Endothelial cell of umbilical vein (primary cell): ENCODE measurements around the gene PLEKHB2. TPM values are rescaled to one million over a fixed set of nuclear protein-coding genes. Genes with fewer than 3 reads are reported as not detected.

Source experiments
- BruUV-seq: library from RNA; stranded (reverse); fragments of 400-500 nt; replicated peaks from 2 replicates; lab custom pipeline; 2021; lab: Mats Ljungman, UMichigan
- CTCF ChIA-PET: fragments of 300-600, 350-600 bp; sonication (Branson Sonifier 250); formaldehyde crosslinking; loops from one replicate; lab custom pipeline; 2021; ENCODE audit warnings: antibody characterized with exemption, inconsistent platforms; lab: Charles Lee
- POLR2A ChIA-PET: fragments of 300-600, 350-600 bp; sonication (Branson Sonifier 250); formaldehyde crosslinking; loops from one replicate; lab custom pipeline; 2021; ENCODE audit warnings: antibody characterized with exemption, inconsistent platforms; lab: Charles Lee
- DNase-seq: peaks from one replicate; pipeline ENCODE4 v3.0.0-alpha.2; 2011; ENCODE audit warnings: low read depth, low spot score
- FAIRE-seq: peaks from 2 replicates; lab custom pipeline; 2011; peaks lifted over from hg19 to GRCh38; lab: Jason Lieb, UNC
- H2AFZ ChIP-seq: 2 replicates; pipeline ENCODE4 v1.6.0; 2012; ENCODE audit warnings: low read depth, low read length, control low read depth, inconsistent platforms
- H3K27ac ChIP-seq: 2 replicates; pipeline ENCODE4 v1.5.1; 2011; ENCODE audit warnings: low read depth, mild to moderate bottlenecking, control low read depth, low read length, moderate library complexity; ENCODE audit not compliant: insufficient read depth
- H3K27me3 ChIP-seq, 2 experiments: 2 replicates each; pipeline versions ENCODE4 v1.6.0 to v1.6.1; 2011; ENCODE audit warnings: low read length in 2 of 2, mixed read lengths in 1 of 2; ENCODE audit not compliant: control insufficient read depth in 2 of 2, insufficient read depth in 2 of 2
- H3K36me3 ChIP-seq, 2 experiments: 2 replicates in 1 of 2; 3 replicates in 1 of 2; pipeline ENCODE4 v1.5.1; 2011; ENCODE audit warnings: low read length in 2 of 2, mild to moderate bottlenecking in 1 of 2, moderate library complexity in 1 of 2; ENCODE audit not compliant: control insufficient read depth in 2 of 2, insufficient read depth in 2 of 2; ENCODE audit errors: extremely low read depth in 1 of 2
- H3K4me1 ChIP-seq: 3 replicates; pipeline ENCODE4 v1.5.1; 2011; ENCODE audit warnings: mild to moderate bottlenecking, low read length; ENCODE audit not compliant: control insufficient read depth, insufficient read depth; ENCODE audit errors: extremely low read depth
- H3K4me2 ChIP-seq: 2 replicates; pipeline ENCODE4 v1.6.1; 2011; ENCODE audit warnings: low read length, control low read depth, mixed read lengths; ENCODE audit not compliant: insufficient read depth
- H3K4me3 ChIP-seq, 3 experiments: fragments of 200-600 bp in 1 of 3; sonication (generic), shearing (Covaris generic) in 1 of 3; replicated peaks in 1 of 3; 2 replicates each; pipeline ENCODE4 v1.5.1; 2011 to 2016; ENCODE audit warnings: control low read depth in 3 of 3, low read length in 3 of 3, mild to moderate bottlenecking in 2 of 3, inconsistent platforms in 1 of 3, low read depth in 1 of 3, moderate library complexity in 1 of 3; ENCODE audit not compliant: insufficient read depth in 1 of 3
- H3K79me2 ChIP-seq: 2 replicates; pipeline ENCODE4 v1.6.0; 2012; ENCODE audit warnings: low read length, inconsistent platforms; ENCODE audit not compliant: control insufficient read depth, insufficient read depth
- H3K9ac ChIP-seq: replicated peaks from 2 replicates; pipeline ENCODE3; 2011; ENCODE audit warnings: low read length, control low read depth; ENCODE audit not compliant: insufficient read depth; ENCODE audit errors: extremely low read depth
- H3K9me1 ChIP-seq: replicated peaks from 3 replicates; pipeline ENCODE4 v1.6.0; 2011; ENCODE audit warnings: mild to moderate bottlenecking, low read length; ENCODE audit not compliant: control insufficient read depth, insufficient read depth; ENCODE audit errors: extremely low read depth
- H3K9me3 ChIP-seq: replicated peaks from 2 replicates; pipeline ENCODE4 v1.5.1; 2012; ENCODE audit warnings: low read length, inconsistent platforms; ENCODE audit not compliant: control insufficient read depth, insufficient read depth
- H4K20me1 ChIP-seq: replicated peaks from 2 replicates; pipeline ENCODE3; 2011; ENCODE audit warnings: mild to moderate bottlenecking, low read length; ENCODE audit not compliant: control insufficient read depth, insufficient read depth; ENCODE audit errors: extremely low read depth
- CTCF ChIP-seq, 2 donors: IDR thresholded peaks; 1 replicate in 1 of 2; 2 replicates in 1 of 2; pipeline ENCODE4 v1.5.1; 2011; ENCODE audit warnings: low read length in 2 of 2, mild to moderate bottlenecking in 2 of 2, moderate library complexity in 2 of 2, control low read depth in 1 of 2, inconsistent platforms in 1 of 2, low read depth in 1 of 2; ENCODE audit not compliant: insufficient read depth in 1 of 2; ENCODE audit errors: extremely low read depth in 1 of 2
- EZH2 ChIP-seq: IDR thresholded peaks from 2 replicates; pipeline ENCODE4 v1.6.1; 2012; ENCODE audit warnings: borderline replicate concordance, low read depth, mild to moderate bottlenecking, moderate library complexity, low read length, inconsistent platforms; ENCODE audit not compliant: severe bottlenecking
- FOS ChIP-seq: IDR thresholded peaks from 2 replicates; pipeline ENCODE4 v1.6.1; 2011; ENCODE audit warnings: mild to moderate bottlenecking, low read length, moderate library complexity, borderline replicate concordance; ENCODE audit not compliant: insufficient read depth
- GATA2 ChIP-seq: IDR thresholded peaks from 2 replicates; pipeline ENCODE4 v1.7.0; 2011; ENCODE audit warnings: low read depth, mild to moderate bottlenecking, moderate library complexity, mixed read lengths, low read length; ENCODE audit not compliant: insufficient read length, insufficient read depth
- JUN ChIP-seq: IDR thresholded peaks from 2 replicates; pipeline ENCODE4 v1.6.1; 2011; ENCODE audit warnings: borderline replicate concordance, low read depth; ENCODE audit not compliant: insufficient read length, insufficient read depth
- MAX ChIP-seq: IDR thresholded peaks from 2 replicates; pipeline ENCODE4 v1.6.1; 2011; ENCODE audit not compliant: insufficient read depth, insufficient read length
- MYC ChIP-seq: IDR thresholded peaks from one replicate; pipeline ENCODE4 v1.6.1; 2011; ENCODE audit warnings: mild to moderate bottlenecking, low read depth, low read length
- POLR2A ChIP-seq: IDR thresholded peaks from 2 replicates; pipeline ENCODE4 v1.6.1; 2012; ENCODE audit warnings: low read depth, mild to moderate bottlenecking, control low read depth, low read length
- POLR2AphosphoS5 ChIP-seq: IDR thresholded peaks from 2 replicates; pipeline ENCODE4 v1.6.1; 2012; ENCODE audit warnings: low read depth, mild to moderate bottlenecking, control low read depth, low read length, moderate library complexity; ENCODE audit not compliant: insufficient read depth
- dilution Hi-C: fragments of 300-500 bp; cut with MboI; formaldehyde crosslinking; loops from one replicate; pipeline ENCODE4 v1.15.0; 2019; ENCODE audit warnings: low sequenced_read_pairs; ENCODE audit not compliant: extremely low pct_ligation_motif_present
- intact Hi-C: fragments of 100-400 bp; cut with micrococcal nuclease; formaldehyde crosslinking; loops from one replicate; pipeline ENCODE4 v1.10.0; 2022
- polyA plus RNA-seq, 4 experiments: library from polyadenylated mRNA; depleted of rRNA in 3 of 4; stranded (reverse) in 3 of 4; unstranded in 1 of 4; fragments of >200 nt; gene quantifications; 2 replicates each; pipeline versions ENCODE4 v1.2.1 to v1.2.3, GENCODE V29; 2011 to 2012; ENCODE audit warnings: missing spikeins in 1 of 4
- total RNA-seq: library from RNA; stranded (reverse); gene quantifications from 2 replicates; pipeline ENCODE4 v1.2.3, GENCODE V29; 2021

The PLEKHB2 gene
- total and polyA plus RNA-seq, 2 donors (not counting 3 experiments of a cell fraction or from before 2014, with no cell fraction given), result 56.5 to 56.8 TPM

- intact Hi-C loops, result loop anchor here (1.0 to 10.0 kb wide), 2 partner anchors 13 to 748 kb away; partner anchors contain the start of genes IMP4 and PLEKHB2
Observed at GRCh38 chr2:131092458-131093005, 12.6 kb upstream of the PLEKHB2 start.

More at GRCh38 chr2:131092458-131093005, 12.6 kb upstream of the PLEKHB2 start:
- dilution Hi-C loops, result no loop called here
- Histone ChIP-seq H3K27ac (peak overlapping the region; percentile 92), H3K79me2 (peaks cover 56% of the 10 kb centered on the region), H2AFZ (peak overlapping the region; percentile 91), H3K4me2 (peak overlapping the region; percentile 100), H3K36me3 (peaks cover 5 to 7% of the 10 kb centered on the region in 2 experiments), H3K9me1 (no peaks in the 10 kb centered on the region), H3K4me3 (peak overlapping the region; percentile 92 to 100 (median 99)), H3K9me3 (no peaks in the 10 kb centered on the region), H4K20me1 (peaks cover 3% of the 10 kb centered on the region), H3K27me3 (no peaks in the 10 kb centered on the region), H3K4me1 (peaks cover 10% of the 10 kb centered on the region), H3K9ac (peak overlapping the region; percentile 99)
- POLR2A ChIA-PET, result no interaction called here
- CTCF ChIA-PET, result interaction anchor here (1.0 to 1.9 kb wide), 4 partner anchors 9 to 400 kb away, joined by 3 to 7 read pairs (median 4); no protein-coding TSS in a partner anchor
- peak; percentile 36 for DNase-seq
- no TSS peak for BruUV-seq
- TF ChIP-seq POLR2AphosphoS5 (no peak), GATA2 (no peak), FOS (no peak), JUN (no peak), MYC (no peak), POLR2A (no peak), CTCF (IDR thresholded peaks at IDR 0.05; ENCODE audit: extremely low read depth in 1 of 2, insufficient read depth in 1 of 2, low read depth in 1 of 2, low read length in 2 of 2) (no peak), EZH2 (no peak), MAX (no peak)
- peak; percentile 52 for FAIRE-seq
